Caco-2 (cell line): ENCODE data around the gene FAM8A1. TPM values are rescaled to one million over a fixed set of nuclear protein-coding genes. Genes with fewer than 3 reads are reported as not detected.

ENCODE experiments used
- BruUV-seq: library from RNA; stranded (reverse); fragments of 400-500 nt; replicated peaks from 2 replicates; lab custom pipeline; 2021; lab: Mats Ljungman, UMichigan
- CTCF ChIA-PET: fragments of 300-600 bp; sonication (Branson Sonifier 250); formaldehyde crosslinking; loops from one replicate; lab custom pipeline; 2022; ENCODE audit warnings: antibody characterized with exemption; lab: Charles Lee
- POLR2A ChIA-PET: fragments of 300-600 bp; sonication (Branson Sonifier 250); formaldehyde crosslinking; loops from one replicate; lab custom pipeline; 2022; ENCODE audit warnings: antibody characterized with exemption; lab: Charles Lee
- DNase-seq, 2 experiments: peaks; one replicate each; pipeline versions ENCODE4 v3.0.0 to v3.0.0-alpha.2; 2020 to 2022
- H3K27me3 ChIP-seq: replicated peaks from 2 replicates; pipeline ENCODE4 v1.6.0; 2011; ENCODE audit warnings: low read length; ENCODE audit not compliant: control insufficient read depth, insufficient read depth
- H3K36me3 ChIP-seq: 2 replicates; pipeline ENCODE4 v1.5.1; 2011; ENCODE audit warnings: low read length; ENCODE audit not compliant: control insufficient read depth, insufficient read depth
- H3K4me1 ChIP-seq: fragments of 250-450 bp; sonication (Bioruptor Pico); 2 replicates; pipeline ENCODE4 v1.5.1; 2020; ENCODE audit warnings: mild to moderate bottlenecking
- H3K4me3 ChIP-seq: 2 replicates; pipeline ENCODE4 v1.5.1; 2011; ENCODE audit warnings: low read depth, mild to moderate bottlenecking, control low read depth, low read length
- H3K9me3 ChIP-seq: fragments of 250-450 bp; sonication (Bioruptor Pico); 2 replicates; pipeline ENCODE4 v1.5.1; 2020; ENCODE audit warnings: mild to moderate bottlenecking, moderate library complexity
- H3K27ac Mint-ChIP-seq: one replicate; pipeline ENCODE4 v1.8.0; 2022; ENCODE audit warnings: mixed read lengths; ENCODE audit not compliant: unreplicated experiment
- H3K27me3 Mint-ChIP-seq: one replicate; pipeline ENCODE4 v1.8.0; 2022; ENCODE audit warnings: mixed read lengths; ENCODE audit not compliant: insufficient read depth, unreplicated experiment
- H3K36me3 Mint-ChIP-seq: one replicate; pipeline ENCODE4 v1.8.0; 2022; ENCODE audit warnings: mild to moderate bottlenecking, mixed read lengths; ENCODE audit not compliant: insufficient read depth, unreplicated experiment
- H3K4me1 Mint-ChIP-seq: one replicate; pipeline ENCODE4 v1.8.0; 2022; ENCODE audit warnings: low read depth, mixed read lengths; ENCODE audit not compliant: unreplicated experiment
- H3K4me3 Mint-ChIP-seq: one replicate; pipeline ENCODE4 v1.8.0; 2022; ENCODE audit warnings: mild to moderate bottlenecking, moderate library complexity, mixed read lengths; ENCODE audit not compliant: unreplicated experiment
- H3K9me3 Mint-ChIP-seq: one replicate; pipeline ENCODE4 v1.8.0; 2022; ENCODE audit warnings: mixed read lengths; ENCODE audit not compliant: unreplicated experiment
- intact Hi-C: fragments of 100-400 bp; cut with micrococcal nuclease; formaldehyde crosslinking; loops from one replicate; pipeline ENCODE4 v1.10.0; 2022; ENCODE audit not compliant: unreplicated experiment
- total RNA-seq: library from RNA; stranded (reverse); gene quantifications from 2 replicates; pipeline ENCODE4 v1.2.3, GENCODE V29; 2022
- TF ChIP-seq, protein P1 (sequence below), 2 experiments: fragments of 200-600 bp in 1 of 2; IDR thresholded peaks; 1 replicate in 1 of 2; 2 replicates in 1 of 2; pipeline versions ENCODE4 v1.5.1 to v1.8.0; 2011 to 2022; ENCODE audit warnings: antibody characterized with exemption in 1 of 2, control low read depth in 1 of 2, inconsistent platforms in 1 of 2, low read depth in 1 of 2, low read length in 1 of 2, mild to moderate bottlenecking in 1 of 2, moderate library complexity in 1 of 2; ENCODE audit not compliant: insufficient read depth in 1 of 2, severe bottlenecking in 1 of 2, unreplicated experiment in 1 of 2

Gene FAM8A1
- total RNA-seq, 1 experiment from 2014 or later: 18.9 TPM

DNA sequence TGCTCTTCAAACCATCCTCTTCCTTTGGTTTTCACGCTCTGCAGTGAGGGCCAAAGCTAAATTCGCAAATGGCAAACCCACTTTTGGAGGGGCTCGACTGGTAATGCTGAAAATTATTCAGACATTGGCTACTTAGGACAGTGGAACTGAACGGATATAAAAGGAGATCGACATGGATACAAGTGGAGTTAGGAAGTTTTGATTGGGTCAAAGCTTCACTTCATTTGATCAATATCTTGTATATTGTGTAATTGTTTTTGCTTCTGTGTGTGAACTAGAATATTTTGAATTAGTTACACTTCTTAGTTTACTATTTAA, 1.2 kb downstream of the FAM8A1 start:
- ChIA-PET POLR2A (interaction anchor here (0.5 kb wide), 1 partner anchor 555 kb away, joined by 4 read pairs; no protein-coding TSS in a partner anchor), CTCF (interaction anchor here (1.9 kb wide), 1 partner anchor 17 kb away, joined by 7 read pairs; no protein-coding TSS in a partner anchor)
- Mint-ChIP-seq H3K9me3 (no peaks in the 10 kb centered on the region), H3K27me3 (no peaks in the 10 kb centered on the region), H3K4me3 (peak overlapping the region; percentile 75), H3K4me1 (peaks cover 10% of the 10 kb centered on the region), H3K36me3 (peaks cover 27% of the 10 kb centered on the region), H3K27ac (peak overlapping the region; percentile 57)
- Histone ChIP-seq H3K4me3 (peak overlapping the region; percentile 90), H3K9me3 (no peaks in the 10 kb centered on the region), H3K27me3 (no peaks in the 10 kb centered on the region), H3K4me1 (peaks cover 10% of the 10 kb centered on the region), H3K36me3 (no peaks in the 10 kb centered on the region; the same call in 1 of the 2 replicates)
- TF ChIP-seq, protein P1, sequence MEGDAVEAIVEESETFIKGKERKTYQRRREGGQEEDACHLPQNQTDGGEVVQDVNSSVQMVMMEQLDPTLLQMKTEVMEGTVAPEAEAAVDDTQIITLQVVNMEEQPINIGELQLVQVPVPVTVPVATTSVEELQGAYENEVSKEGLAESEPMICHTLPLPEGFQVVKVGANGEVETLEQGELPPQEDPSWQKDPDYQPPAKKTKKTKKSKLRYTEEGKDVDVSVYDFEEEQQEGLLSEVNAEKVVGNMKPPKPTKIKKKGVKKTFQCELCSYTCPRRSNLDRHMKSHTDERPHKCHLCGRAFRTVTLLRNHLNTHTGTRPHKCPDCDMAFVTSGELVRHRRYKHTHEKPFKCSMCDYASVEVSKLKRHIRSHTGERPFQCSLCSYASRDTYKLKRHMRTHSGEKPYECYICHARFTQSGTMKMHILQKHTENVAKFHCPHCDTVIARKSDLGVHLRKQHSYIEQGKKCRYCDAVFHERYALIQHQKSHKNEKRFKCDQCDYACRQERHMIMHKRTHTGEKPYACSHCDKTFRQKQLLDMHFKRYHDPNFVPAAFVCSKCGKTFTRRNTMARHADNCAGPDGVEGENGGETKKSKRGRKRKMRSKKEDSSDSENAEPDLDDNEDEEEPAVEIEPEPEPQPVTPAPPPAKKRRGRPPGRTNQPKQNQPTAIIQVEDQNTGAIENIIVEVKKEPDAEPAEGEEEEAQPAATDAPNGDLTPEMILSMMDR (IDR thresholded peaks at IDR 0.05; ENCODE audit: insufficient read depth in 1 of 2, low read depth in 1 of 2, low read length in 1 of 2, severe bottlenecking in 1 of 2, unreplicated experiment in 1 of 2): no peak
- BruUV-seq: TSS peak; percentile 48
- DNase-seq: no peak
- intact Hi-C loops: loop anchor here (5.0 kb wide), 2 partner anchors 201 to 216 kb away; no protein-coding TSS in a partner anchor

DNA sequence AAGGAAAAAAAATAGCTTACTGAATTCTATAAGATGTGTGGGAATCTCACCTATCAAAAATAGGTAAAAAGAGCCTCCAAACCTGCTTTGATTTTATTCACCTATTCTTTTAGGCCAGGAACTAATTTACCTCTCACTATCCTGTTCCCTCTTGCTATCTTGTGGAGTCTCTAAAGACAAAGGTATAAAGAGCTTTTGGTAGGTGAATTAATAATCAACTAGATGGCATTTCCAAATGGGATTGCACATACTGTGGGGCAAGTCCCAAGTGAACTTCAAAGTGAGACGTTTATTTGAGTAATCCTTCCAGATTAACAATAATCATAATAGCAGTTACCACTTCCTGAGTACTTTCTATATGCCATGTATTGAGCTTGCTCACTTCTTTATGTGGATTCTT, 2.8 kb downstream of the FAM8A1 start:
- Mint-ChIP-seq H3K36me3 (peaks cover 33% of the 10 kb centered on the region), H3K27ac (peak overlapping the region; percentile 74), H3K9me3 (no peaks in the 10 kb centered on the region), H3K27me3 (no peaks in the 10 kb centered on the region), H3K4me1 (peaks cover 10% of the 10 kb centered on the region), H3K4me3 (peak overlapping the region; percentile 47)
- no peaks in the 10 kb centered on the region for H3K9me3 ChIP-seq
- no peak overlapping the region for H3K4me3 ChIP-seq
- BruUV-seq: no TSS peak
- TF ChIP-seq, protein P1 (IDR thresholded peaks at IDR 0.05; ENCODE audit: insufficient read depth in 1 of 2, low read depth in 1 of 2, low read length in 1 of 2, severe bottlenecking in 1 of 2, unreplicated experiment in 1 of 2): no peak
- ChIA-PET POLR2A (no interaction called here), CTCF (no interaction called here)
- no peaks in the 10 kb centered on the region for H3K27me3 ChIP-seq
- H3K36me3 ChIP-seq: no peaks in the 10 kb centered on the region; the same call in 1 of the 2 replicates
- intact Hi-C loops: loop anchor here (5.0 kb wide), 2 partner anchors 199 to 214 kb away; no protein-coding TSS in a partner anchor
- DNase-seq: peak in 1 of 2 experiments; percentile 9
- peaks cover 10% of the 10 kb centered on the region for H3K4me1 ChIP-seq

DNA sequence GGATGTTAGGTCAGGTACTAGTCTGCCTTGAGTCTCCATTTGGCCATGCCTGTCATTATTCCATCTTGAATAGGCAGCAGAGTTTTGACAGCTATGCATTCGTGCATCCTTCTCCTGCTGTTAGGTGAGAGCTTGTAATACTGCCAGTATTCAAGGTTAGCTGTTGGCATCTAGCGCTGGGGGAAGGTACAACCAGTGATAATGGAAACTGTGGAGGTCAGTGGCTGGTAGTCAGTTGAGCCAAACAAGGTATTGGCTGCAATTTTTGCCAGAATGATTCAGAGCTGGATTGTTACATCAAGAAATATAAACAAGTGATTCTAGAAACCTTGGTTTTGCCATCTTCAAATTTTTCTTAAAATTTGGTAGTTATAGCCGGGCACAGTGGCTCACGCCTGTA, 6.5 kb downstream of the FAM8A1 start:
- Histone ChIP-seq H3K36me3 (no peaks in the 10 kb centered on the region; the same call in 1 of the 2 replicates), H3K4me1 (peaks cover 22% of the 10 kb centered on the region), H3K4me3 (no peak overlapping the region), H3K27me3 (no peaks in the 10 kb centered on the region), H3K9me3 (no peaks in the 10 kb centered on the region)
- POLR2A ChIA-PET: no interaction called here
- H3K9me3 Mint-ChIP-seq: no peaks in the 10 kb centered on the region
- H3K36me3 Mint-ChIP-seq: peaks cover 41% of the 10 kb centered on the region
- intact Hi-C loops: no loop called here
- DNase-seq: no peak
- no TSS peak for BruUV-seq
- CTCF ChIA-PET: no interaction called here
- H3K27ac Mint-ChIP-seq: no peak overlapping the region
- no peaks in the 10 kb centered on the region for H3K27me3 Mint-ChIP-seq
- H3K4me3 Mint-ChIP-seq: no peak overlapping the region
- peaks cover 10% of the 10 kb centered on the region for H3K4me1 Mint-ChIP-seq
- TF ChIP-seq, protein P1 (IDR thresholded peaks at IDR 0.05; ENCODE audit: insufficient read depth in 1 of 2, low read depth in 1 of 2, low read length in 1 of 2, severe bottlenecking in 1 of 2, unreplicated experiment in 1 of 2): no peak
